Right ventricle myocardium superior (tissue), 1 donor: ENCODE data around the gene UTP18. TPM values are rescaled to one million over a fixed set of nuclear protein-coding genes. Genes with fewer than 3 reads are reported as not detected.
"Not testable (repeated sequence)": the region's sequence is repeated elsewhere in the genome, so short reads cannot be mapped to it uniquely, and the experiment has no call there.

Source experiments
- ATAC-seq: fragments of 200-7000 bp; cut with Tn5 transposase; one replicate; pipeline ENCODE4 v1.9.1; 2020; ENCODE audit warnings: mild to moderate bottlenecking; ENCODE audit not compliant: poor library complexity
- DNase-seq: peaks from one replicate; pipeline ENCODE4 v3.0.0-alpha.2; 2020
- intact Hi-C: fragments of 100-400 bp; cut with DNase I; formaldehyde crosslinking; loops from one replicate; pipeline ENCODE4 v1.11.2; 2022
- total RNA-seq: library from RNA; stranded (reverse); fragmentation: NEBNext Ultra II Directional; extraction: Animal tissue kit (Norgen Biotek cat#: 25700); gene quantifications from one replicate; pipeline ENCODE4 v1.2.1, GENCODE V29; 2021
- donor health status: DM: no; HTN: yes; CAD: no; lungs with severe emphysema.

UTP18 gene
- total RNA-seq, 1 donor from 2014 or later: 8.0 TPM

DNA sequence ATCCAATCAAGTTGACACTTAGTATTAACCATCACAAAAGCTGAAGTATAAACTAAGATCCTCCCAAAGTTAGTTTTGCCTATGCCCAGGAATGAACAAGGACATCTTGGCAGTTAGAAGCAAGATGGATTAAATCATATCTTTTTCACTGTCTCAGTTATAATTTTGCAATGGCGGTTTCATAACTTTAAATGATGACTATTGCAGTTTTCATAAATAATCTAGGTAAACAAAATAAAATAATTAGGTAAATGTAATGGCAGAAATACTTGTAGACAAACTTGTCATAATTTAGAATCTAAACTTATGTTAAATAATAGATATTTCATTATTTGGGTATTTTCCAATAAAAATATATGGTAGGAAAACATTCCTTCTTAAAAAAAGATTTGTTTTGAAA lies 51.7 kb downstream of the UTP18 start:
- ATAC-seq, intact Hi-C loops, DNase-seq: not testable (repeated sequence)

DNA sequence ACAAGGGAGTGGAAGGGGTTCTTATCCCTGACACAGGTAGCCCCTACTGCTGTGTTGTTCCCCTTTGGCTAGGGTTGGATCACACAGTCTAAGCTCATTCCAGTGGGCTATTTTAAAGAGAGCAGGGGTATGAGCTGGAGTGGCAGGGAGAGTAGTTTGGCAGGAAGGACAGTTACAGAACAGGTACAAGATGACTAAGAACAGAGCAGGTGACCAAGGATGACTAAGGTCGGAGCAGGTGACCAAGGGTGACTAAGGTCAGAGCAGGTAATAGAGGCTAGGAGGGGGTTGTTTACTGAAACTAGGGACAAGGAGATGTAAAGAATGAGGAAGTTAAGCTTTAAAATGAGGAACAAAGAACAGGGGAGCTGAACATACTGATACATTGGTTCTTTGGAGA lies 58.8 kb downstream of the UTP18 start:
- intact Hi-C loops: no loop called here

DNA sequence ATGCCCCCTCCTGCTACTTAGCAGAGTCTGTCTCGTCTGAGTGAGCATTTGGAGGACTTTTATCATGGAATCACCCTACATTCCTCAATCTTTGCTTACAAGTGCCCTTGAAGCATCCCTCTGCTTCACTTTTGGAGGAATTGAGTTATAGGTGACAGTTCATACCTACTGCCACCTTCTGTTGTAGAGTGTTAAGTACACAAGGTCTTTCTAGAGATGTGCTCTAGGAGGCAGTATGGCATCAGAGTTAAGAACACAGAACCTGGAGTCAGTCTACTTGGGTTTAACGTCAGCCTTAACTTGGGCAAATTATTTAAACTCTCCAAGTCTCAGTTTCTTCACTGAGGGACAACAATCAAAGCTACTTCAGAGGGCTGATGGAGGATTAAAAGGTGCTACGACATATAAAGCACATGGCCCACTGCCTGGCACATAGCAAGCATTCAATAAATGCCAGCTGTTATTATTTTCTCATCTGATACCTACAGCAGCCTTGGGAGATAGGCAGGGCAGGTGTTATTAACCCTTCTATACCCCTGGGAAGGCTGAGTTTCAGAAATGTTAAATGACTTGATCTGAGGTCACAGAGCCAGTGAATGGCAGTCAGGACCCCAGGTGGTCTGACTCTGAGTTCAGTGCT lies 62.2 kb downstream of the UTP18 start:
- DNase-seq (no peak), ATAC-seq (no peak)
- intact Hi-C loops: no loop called here

More for the DNA sequence above, 58.8 kb downstream of the UTP18 start:
- no peak for ATAC-seq
- DNase-seq: no peak

DNA sequence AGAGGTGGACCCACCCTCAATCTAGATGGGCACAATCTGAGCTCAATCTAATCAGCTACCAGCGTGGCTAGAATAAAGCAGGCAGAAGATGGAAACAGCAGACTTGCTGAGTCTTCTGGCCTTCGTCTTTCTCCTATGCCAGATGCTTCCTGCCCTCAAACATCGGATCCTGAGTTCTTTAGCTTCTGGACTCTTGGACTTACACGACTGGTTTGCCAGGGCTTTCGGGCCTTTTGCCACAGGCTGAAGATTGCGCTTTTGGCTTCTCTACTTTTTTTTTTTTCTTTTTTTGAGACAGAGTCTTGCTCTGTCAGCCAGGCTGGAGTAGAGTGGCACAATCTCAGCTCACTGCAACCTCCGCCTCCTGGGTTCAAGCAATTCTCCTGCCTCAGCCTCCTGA lies 65.1 kb downstream of the UTP18 start:
- intact Hi-C loops: no loop called here
- no peak for ATAC-seq

DNA sequence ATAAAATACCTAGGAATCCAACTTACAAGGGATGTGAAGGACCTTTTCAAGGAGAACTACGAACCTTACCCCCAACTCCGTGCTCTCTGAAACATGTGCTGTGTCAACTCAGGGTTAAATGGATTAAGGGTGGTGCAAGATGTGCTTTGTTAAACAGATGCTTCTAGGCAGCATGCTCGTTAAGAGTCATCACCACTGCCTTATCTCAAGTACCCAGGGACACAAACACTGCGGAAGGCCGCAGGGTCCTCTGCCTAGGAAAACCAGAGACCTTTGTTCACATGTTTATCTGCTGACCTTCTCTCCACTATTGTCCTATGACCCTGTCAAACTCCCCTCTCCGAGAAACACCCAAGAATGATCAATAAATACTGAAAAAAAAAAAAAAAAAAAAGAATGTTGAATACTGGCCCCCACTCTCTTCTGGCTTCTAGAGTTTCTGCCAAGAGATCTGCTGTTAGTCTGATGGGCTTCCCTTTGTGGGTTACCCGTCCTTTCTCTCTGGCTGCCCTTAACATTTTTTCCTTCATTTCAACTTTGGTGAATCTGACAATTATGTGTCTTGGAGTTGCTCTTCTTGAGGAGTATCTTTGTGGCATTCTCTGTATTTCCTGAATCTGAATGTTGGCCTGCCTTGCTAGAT lies 70.6 kb downstream of the UTP18 start:
- intact Hi-C loops, DNase-seq, ATAC-seq: not testable (repeated sequence)

More for the DNA sequence above, 65.1 kb downstream of the UTP18 start:
- DNase-seq: no peak

DNA sequence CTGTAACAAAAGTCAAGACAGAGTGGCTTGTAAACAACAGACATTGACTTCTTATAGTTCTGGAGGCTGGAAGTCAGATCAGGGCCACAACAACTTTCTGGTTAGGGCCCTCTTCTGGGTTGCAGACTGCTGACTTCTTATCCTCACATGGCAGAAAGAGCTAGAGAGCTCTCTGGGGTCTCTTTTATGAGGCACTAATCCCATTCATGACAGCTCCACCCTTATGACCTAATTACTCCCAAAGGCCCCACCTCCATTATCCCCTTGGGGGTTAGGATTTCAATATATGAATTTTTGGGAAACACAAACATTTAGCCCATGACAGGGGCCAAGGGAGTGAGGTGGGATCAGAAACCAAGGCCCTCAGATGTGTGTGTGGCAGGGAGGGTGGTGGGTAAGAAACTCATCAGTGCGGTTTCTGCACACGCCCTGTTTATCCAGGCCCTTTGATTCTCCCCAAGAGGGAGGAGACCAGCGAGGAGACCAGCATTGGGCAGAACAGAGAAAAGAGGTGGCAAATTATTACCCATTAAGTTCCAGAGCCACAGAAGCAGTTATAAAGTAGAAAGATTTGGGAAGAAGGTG lies 74.8 kb downstream of the UTP18 start:
- no peak for ATAC-seq
- no peak for DNase-seq
- intact Hi-C loops: no loop called here

DNA sequence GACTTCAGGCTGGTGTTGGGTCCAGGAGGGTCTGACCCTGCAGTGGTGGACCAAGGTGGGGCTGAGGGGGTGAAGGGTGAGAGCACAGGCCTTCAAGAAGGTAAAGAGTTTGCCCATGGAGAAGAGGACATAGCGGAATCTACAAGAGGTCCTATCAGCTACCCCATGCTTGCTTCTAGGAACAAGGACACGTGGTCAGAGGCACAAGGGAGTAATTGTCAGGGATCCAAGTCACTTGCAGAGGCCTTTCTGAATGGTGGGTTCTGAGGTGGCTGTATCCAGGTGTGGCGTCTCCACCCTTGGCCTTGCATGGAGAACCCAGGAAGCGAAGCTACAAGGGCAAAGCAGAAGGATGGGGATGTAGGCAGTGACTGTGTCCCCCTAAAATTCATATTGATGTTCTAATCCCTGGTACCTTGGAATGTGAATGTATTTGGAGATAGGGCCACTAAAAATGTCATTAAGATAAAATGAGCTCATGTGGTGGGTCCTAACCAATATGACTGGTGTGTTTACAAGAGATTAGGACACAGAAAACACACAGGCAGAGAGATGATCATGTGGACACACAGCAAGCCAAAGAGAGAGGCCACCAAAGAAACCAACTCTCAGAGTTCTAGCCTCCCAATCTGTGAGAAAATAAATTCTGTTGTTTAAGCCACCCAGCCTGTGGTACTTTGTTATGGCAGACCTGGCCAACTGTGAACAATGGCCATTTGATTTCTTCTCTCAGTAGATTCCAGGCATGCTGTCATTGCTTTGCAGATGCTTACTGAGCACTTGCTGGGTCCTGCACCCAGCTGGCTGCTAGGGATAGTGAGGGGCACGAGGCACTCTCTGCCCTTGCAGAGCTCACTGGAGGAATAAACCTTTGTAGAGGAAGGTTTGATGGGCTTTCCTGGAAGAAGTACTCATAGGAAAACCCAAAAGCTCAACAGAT lies 75.8 kb downstream of the UTP18 start:
- DNase-seq (no peak), ATAC-seq (no peak)
- intact Hi-C loops: no loop called here

DNA sequence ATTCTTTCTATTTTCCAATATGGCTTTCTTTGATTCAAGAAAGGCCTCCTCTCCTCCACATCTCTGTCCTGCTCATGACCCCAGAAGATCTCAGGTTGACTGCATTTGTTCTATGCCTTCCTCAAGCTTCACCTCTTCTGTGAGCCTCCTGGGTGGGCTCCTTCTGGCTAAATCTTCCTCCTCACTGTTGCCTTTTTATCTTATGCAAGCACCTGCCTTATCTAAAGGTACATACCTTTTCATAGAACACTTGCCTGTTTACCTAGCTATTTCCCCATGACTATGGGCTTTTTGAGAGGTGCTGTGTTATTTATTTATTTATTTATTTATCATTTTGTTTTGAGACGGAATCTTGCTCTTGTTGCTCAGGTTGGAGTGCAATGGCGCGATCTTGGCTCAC lies 81.1 kb downstream of the UTP18 start:
- no peak for DNase-seq
- intact Hi-C loops: no loop called here
- no peak for ATAC-seq

DNA sequence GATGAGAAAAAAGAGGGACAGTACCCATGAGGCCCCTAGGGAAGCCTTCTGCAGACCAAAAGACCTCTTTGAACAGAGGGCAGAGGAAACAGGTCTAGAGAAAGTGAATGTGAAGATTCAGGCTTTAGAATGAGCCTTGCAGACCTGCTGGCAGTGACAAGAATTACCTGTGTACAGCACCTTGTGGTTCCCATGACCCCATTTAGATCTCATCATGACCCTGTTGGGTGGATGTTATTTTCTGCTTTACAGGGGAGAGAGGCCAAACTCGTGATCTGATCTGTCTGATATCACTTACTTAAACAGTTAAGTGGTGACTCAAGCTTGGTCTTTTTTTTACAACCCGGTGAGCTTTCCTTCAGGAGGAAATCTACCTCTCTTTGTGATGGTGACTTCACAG lies 81.9 kb downstream of the UTP18 start:
- intact Hi-C loops: no loop called here
- ATAC-seq (no peak), DNase-seq (no peak)

DNA sequence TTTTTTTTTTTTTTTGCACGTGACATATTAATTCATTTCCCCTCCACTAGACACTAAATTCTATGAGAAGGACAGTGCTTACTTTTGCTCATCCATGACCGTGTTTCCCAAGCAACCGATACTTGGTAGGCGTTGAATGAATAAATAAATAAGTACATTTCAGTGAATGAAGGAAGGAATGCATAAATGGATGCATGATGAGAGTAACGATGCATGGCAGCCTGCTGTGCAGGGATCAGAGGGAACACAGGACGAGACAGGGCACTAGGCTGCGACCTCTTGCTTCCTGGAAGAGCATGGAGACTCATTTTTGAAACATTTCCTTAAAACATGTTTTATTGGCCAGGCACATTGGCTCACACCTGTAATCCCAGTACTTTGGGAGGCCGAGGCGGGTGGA lies 84.2 kb downstream of the UTP18 start:
- intact Hi-C loops: no loop called here
- DNase-seq: no peak
- ATAC-seq: no peak

DNA sequence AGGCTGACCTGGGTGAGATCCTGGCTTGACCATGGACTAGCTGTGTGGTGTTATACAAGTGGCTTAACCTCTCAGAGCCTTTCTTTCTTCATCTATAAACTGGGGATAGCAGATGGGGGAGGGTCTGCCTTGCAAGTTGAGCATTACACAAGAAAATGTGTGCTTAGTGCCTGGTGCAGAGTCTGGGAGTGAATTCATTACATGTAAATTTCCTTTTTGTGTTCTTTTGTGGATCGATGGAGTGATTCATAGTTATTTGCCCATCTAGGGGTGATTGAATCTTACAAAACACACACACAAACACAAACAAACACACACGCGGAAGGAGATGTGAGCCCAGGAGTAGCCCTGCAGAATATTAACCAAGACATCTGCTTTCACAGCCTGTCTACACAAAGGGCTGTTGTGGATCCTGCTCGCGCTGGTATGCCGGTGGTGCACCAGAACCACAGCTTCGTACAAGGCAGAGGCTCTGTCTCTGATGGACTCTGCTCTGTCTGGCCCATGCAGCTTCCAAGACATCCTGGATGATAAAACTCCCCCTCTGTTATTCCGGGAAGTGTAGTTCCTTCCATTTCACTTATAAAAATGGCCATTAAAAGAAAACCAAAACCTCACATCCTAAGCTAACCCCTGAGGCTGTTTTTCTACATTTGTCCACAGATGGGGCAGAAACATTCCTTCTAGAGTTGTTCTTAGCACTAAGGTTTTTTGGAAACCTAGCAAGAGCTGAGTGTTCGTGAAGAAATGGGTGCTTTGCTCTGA lies 86.1 kb downstream of the UTP18 start:
- DNase-seq: no peak
- ATAC-seq: no peak
- intact Hi-C loops: no loop called here

Other genes starting within 250 kb of the UTP18 start
- 42.0 TPM for gene SPAG9, start 139.7 kb upstream of the UTP18 start, total RNA-seq
- gene NME1, start 107.0 kb upstream of the UTP18 start, total RNA-seq: 21.1 TPM
- gene NME2, start 94.1 kb upstream of the UTP18 start, total RNA-seq: 245 TPM
- 5.8 TPM for gene MBTD1, start 497 bp upstream of the UTP18 start, total RNA-seq